MCF 10A (cell line): ENCODE data around the gene TMEM190. TPM values are rescaled to one million over a fixed set of nuclear protein-coding genes. Genes with fewer than 3 reads are reported as not detected.
A peak's percentile ranks its signal among the peaks of the same experiment; 100 is the strongest.

ENCODE experiments used
- BruUV-seq: library from RNA; stranded (reverse); fragments of 400-500 nt; replicated peaks from 2 replicates; lab custom pipeline; 2021; lab: Mats Ljungman, UMichigan
- CTCF ChIA-PET: fragments of 300-600 bp; sonication (Branson Sonifier 250); formaldehyde crosslinking; extraction: SDS; loops from one replicate; lab custom pipeline; 2021; ENCODE audit warnings: antibody characterized with exemption, inconsistent platforms; lab: Yijun Ruan, JAX
- POLR2A ChIA-PET: fragments of 300-600, 350-650 bp; sonication (Branson Sonifier 250); formaldehyde crosslinking; extraction: SDS; loops from one replicate; lab custom pipeline; 2020; ENCODE audit warnings: antibody characterized with exemption, inconsistent platforms; lab: Yijun Ruan, JAX
- DNase-seq: peaks from one replicate; pipeline ENCODE4 v3.0.0-alpha.2; 2018; ENCODE audit not compliant: unreplicated experiment
- H3K27ac Mint-ChIP-seq: one replicate; pipeline ENCODE4 v1.8.0; 2022; ENCODE audit warnings: mild to moderate bottlenecking, low read depth, mixed read lengths; ENCODE audit not compliant: unreplicated experiment
- H3K27me3 Mint-ChIP-seq: one replicate; pipeline ENCODE4 v1.8.0; 2022; ENCODE audit warnings: mixed read lengths; ENCODE audit not compliant: insufficient read depth, unreplicated experiment
- H3K36me3 Mint-ChIP-seq: one replicate; pipeline ENCODE4 v1.8.0; 2022; ENCODE audit warnings: mild to moderate bottlenecking, moderate library complexity, mixed read lengths; ENCODE audit not compliant: insufficient read depth, unreplicated experiment
- H3K4me1 Mint-ChIP-seq: one replicate; pipeline ENCODE4 v1.8.0; 2022; ENCODE audit warnings: mixed read lengths; ENCODE audit not compliant: insufficient read depth, unreplicated experiment
- H3K4me3 Mint-ChIP-seq: one replicate; pipeline ENCODE4 v1.8.0; 2022; ENCODE audit warnings: mild to moderate bottlenecking, moderate library complexity, mixed read lengths; ENCODE audit not compliant: unreplicated experiment
- H3K9me3 Mint-ChIP-seq: one replicate; pipeline ENCODE4 v1.8.0; 2022; ENCODE audit warnings: mixed read lengths; ENCODE audit not compliant: unreplicated experiment
- intact Hi-C: fragments of 100-400 bp; cut with micrococcal nuclease; formaldehyde crosslinking; loops from 2 replicates; pipeline ENCODE4 v1.14.1; 2022
- total RNA-seq: library from RNA; stranded (reverse); gene quantifications from 2 replicates; pipeline ENCODE4 v1.2.3, GENCODE V29; 2022
- TF ChIP-seq, protein P1 (sequence below): fragments of 200-600 bp; IDR thresholded peaks from one replicate; pipeline ENCODE4 v1.8.0; 2022; ENCODE audit warnings: antibody characterized with exemption, mild to moderate bottlenecking; ENCODE audit not compliant: unreplicated experiment

TMEM190 gene
- total RNA-seq, 1 experiment from 2014 or later = 0.58 TPM

DNA sequence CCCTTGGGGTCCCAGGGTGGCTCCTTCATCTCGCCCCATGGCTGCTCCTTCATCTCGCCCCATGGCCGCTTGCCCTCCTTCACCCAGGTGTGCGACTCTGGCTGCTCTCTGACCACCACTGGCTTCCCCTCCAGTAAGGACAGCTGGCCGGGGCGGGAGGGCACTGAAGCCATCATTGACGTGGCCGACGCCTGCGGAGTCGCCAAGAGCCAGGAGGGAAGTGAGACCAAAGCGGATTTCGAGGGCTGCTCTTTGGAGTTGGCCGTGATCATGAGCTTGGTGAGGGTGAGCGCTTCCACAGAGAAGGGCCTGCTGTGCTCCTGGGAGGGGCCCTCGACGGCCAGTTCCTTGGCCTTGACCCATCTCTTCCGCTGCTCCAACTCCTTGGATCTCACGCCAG, 18.1 kb upstream of the TMEM190 start:
- TF ChIP-seq, protein P1, sequence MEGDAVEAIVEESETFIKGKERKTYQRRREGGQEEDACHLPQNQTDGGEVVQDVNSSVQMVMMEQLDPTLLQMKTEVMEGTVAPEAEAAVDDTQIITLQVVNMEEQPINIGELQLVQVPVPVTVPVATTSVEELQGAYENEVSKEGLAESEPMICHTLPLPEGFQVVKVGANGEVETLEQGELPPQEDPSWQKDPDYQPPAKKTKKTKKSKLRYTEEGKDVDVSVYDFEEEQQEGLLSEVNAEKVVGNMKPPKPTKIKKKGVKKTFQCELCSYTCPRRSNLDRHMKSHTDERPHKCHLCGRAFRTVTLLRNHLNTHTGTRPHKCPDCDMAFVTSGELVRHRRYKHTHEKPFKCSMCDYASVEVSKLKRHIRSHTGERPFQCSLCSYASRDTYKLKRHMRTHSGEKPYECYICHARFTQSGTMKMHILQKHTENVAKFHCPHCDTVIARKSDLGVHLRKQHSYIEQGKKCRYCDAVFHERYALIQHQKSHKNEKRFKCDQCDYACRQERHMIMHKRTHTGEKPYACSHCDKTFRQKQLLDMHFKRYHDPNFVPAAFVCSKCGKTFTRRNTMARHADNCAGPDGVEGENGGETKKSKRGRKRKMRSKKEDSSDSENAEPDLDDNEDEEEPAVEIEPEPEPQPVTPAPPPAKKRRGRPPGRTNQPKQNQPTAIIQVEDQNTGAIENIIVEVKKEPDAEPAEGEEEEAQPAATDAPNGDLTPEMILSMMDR = no peak
- Mint-ChIP-seq H3K9me3 (no peaks in the 10 kb centered on the region), H3K27ac (no peak overlapping the region), H3K27me3 (peaks cover 13% of the 10 kb centered on the region), H3K4me1 (no peaks in the 10 kb centered on the region), H3K4me3 (no peak overlapping the region), H3K36me3 (no peaks in the 10 kb centered on the region)
- ChIA-PET CTCF (no interaction called here), POLR2A (interaction anchor here (1.0 to 1.6 kb wide), 2 partner anchors 14 to 99 kb away, joined by 3 read pairs; partner anchors contain the start of gene PPP6R1)
- DNase-seq = no peak
- intact Hi-C loops = no loop called here
- BruUV-seq = no TSS peak

DNA sequence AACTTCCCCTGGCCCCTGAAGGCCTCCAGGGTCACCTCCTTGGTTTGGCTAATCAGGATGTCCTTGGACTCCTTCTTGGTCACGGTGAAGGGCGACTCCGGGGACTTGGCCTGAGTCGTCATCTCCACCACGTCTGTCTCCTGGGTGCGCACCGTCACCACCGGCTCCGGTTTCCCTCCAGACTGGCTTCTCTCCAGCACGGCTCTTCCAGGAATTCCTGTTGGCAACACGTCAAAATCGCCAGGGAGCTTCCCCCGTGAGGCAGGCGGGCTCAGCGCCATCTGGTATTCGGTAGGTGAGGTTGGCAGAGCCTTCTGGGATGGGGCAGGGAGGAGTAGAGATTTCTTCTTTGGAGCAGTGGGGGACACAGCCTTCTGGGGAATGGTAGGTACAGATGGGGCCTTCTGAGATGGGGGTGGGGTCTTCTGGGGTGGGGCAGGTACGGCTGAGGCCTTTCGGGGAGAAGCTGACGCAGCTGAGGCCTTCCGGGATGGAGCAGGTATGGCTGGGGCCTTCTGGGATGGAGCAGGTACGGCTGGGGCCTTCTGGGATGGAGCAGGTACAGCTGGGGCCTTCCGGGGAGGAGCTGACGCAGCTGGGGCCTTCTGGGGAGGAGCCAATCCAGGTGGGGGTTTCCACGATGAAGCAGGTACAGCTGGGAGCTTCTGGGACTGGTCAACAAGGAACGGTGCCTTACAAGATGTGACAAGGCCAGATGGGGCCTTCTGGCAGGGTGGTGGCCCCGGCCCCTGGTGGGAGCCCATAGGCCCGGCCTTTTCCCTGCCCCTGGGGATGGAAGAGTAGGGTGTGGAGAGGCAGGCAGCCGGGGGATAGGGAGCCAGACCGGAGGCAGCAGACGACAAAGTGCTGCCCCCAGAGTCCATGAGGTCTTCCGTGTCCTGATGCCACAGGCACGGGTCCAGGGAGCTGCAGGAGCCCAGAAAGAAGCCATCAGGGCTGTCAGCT, 17.4 kb upstream of the TMEM190 start:
- no peaks in the 10 kb centered on the region for H3K4me1 Mint-ChIP-seq
- DNase-seq = peak; percentile 90
- BruUV-seq = no TSS peak
- POLR2A ChIA-PET = interaction anchor here (1.0 to 1.6 kb wide), 3 partner anchors 14 to 100 kb away, joined by 3 to 6 read pairs (median 3); partner anchors contain the start of gene PPP6R1
- H3K36me3 Mint-ChIP-seq = no peaks in the 10 kb centered on the region
- no peaks in the 10 kb centered on the region for H3K9me3 Mint-ChIP-seq
- TF ChIP-seq, protein P1 = no peak
- intact Hi-C loops = no loop called here
- CTCF ChIA-PET = interaction anchor here (0.7 to 1.4 kb wide), 2 partner anchors 58 to 145 kb away, joined by 3 to 6 read pairs; no protein-coding TSS in a partner anchor
- no peak overlapping the region for H3K4me3 Mint-ChIP-seq
- H3K27me3 Mint-ChIP-seq = peaks cover 13% of the 10 kb centered on the region
- no peak overlapping the region for H3K27ac Mint-ChIP-seq

DNA sequence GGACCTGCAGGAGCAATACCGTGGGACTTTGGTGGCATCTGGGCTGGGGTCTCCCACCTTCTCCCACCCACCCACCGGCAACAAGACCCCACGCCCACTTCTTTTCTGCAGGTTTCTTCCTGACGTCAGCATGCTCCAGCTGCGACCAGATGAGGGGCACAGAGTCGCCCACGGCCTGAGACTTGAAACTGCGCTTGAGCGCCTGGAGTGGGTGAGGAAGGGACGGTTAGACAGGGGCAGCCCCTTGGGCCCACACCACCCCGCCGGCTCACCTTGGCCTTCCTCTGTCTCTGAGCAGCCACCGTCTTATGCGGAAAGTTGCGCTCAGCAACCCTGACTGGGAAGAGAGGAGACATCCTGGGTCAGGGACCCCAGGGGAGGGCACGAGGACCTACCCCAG, 15.7 kb upstream of the TMEM190 start:
- TF ChIP-seq, protein P1 = no peak
- no peaks in the 10 kb centered on the region for H3K4me1 Mint-ChIP-seq
- intact Hi-C loops = no loop called here
- no TSS peak for BruUV-seq
- H3K4me3 Mint-ChIP-seq = no peak overlapping the region
- DNase-seq = no peak
- H3K9me3 Mint-ChIP-seq = no peaks in the 10 kb centered on the region
- H3K36me3 Mint-ChIP-seq = no peaks in the 10 kb centered on the region
- peaks cover 13% of the 10 kb centered on the region for H3K27me3 Mint-ChIP-seq
- ChIA-PET CTCF (interaction anchor here (0.8 kb wide), 1 partner anchor 60 kb away, joined by 4 read pairs; no protein-coding TSS in a partner anchor), POLR2A (interaction anchor here (1.2 kb wide), 1 partner anchor 22 kb away, joined by 3 read pairs; no protein-coding TSS in a partner anchor)
- no peak overlapping the region for H3K27ac Mint-ChIP-seq
